ENCODE results near the gene RGS6. TPM values are rescaled to one million over a fixed set of nuclear protein-coding genes. Genes with fewer than 3 reads are reported as not detected.

Gene RGS6
- total RNA-seq, 1 experiment from 2014 or later, result not detected

- intact Hi-C loops (cut with micrococcal nuclease), result no loop called here
- Histone ChIP-seq H3K9me3 (ENCODE audit: low read length) (no peaks in the 10 kb centered on the region), H3K4me1 (ENCODE audit: insufficient read depth, low read length) (peaks cover 46% of the 10 kb centered on the region), H3K4me3 (ENCODE audit: low read length) (no peak overlapping the region), H3K9ac (ENCODE audit: low read length) (no peak overlapping the region), H3K36me3 (ENCODE audit: low read depth, low read length) (no peaks in the 10 kb centered on the region), H3K4me2 (ENCODE audit: low read length) (no peak overlapping the region), H3K27me3 (ENCODE audit: low read length) (no peaks in the 10 kb centered on the region), H3F3A (ENCODE audit: low read length, unreplicated experiment) (no peaks in the 10 kb centered on the region), H3K9me2 (replicated peaks; ENCODE audit: low read length) (no peaks in the 10 kb centered on the region), H3K27ac (ENCODE audit: low read length) (no peak overlapping the region), H4K20me1 (ENCODE audit: low read length) (no peaks in the 10 kb centered on the region), H2AFZ (ENCODE audit: low read length) (no peak overlapping the region), H3K79me2 (ENCODE audit: low read length) (no peaks in the 10 kb centered on the region)
- CTCF ChIA-PET, result no interaction called here
- ATAC-seq (no peak), DNase-seq (no peak)
- POLR2A ChIA-PET (ENCODE audit: unreplicated experiment), result no interaction called here
- TF ChIP-seq, protein P1, sequence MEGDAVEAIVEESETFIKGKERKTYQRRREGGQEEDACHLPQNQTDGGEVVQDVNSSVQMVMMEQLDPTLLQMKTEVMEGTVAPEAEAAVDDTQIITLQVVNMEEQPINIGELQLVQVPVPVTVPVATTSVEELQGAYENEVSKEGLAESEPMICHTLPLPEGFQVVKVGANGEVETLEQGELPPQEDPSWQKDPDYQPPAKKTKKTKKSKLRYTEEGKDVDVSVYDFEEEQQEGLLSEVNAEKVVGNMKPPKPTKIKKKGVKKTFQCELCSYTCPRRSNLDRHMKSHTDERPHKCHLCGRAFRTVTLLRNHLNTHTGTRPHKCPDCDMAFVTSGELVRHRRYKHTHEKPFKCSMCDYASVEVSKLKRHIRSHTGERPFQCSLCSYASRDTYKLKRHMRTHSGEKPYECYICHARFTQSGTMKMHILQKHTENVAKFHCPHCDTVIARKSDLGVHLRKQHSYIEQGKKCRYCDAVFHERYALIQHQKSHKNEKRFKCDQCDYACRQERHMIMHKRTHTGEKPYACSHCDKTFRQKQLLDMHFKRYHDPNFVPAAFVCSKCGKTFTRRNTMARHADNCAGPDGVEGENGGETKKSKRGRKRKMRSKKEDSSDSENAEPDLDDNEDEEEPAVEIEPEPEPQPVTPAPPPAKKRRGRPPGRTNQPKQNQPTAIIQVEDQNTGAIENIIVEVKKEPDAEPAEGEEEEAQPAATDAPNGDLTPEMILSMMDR (conservative IDR thresholded peaks at IDR 0.05; ENCODE audit: low read depth, low read length), result no peak
- TF ChIP-seq EZH2 (IDR thresholded peaks at IDR 0.05; ENCODE audit: low read length, unreplicated experiment), result no peak
- TF ChIP-seq EZH2phosphoT487 (IDR thresholded peaks at IDR 0.05; ENCODE audit: borderline replicate concordance, low read length), result no peak
- no TSS peak for BruUV-seq (replicated peaks)
Measured at GRCh38 chr14:72612041-72612440, 679.8 kb downstream of the RGS6 start.

- Histone ChIP-seq H3K27ac (ENCODE audit: low read length) (no peak overlapping the region), H3K9me3 (ENCODE audit: low read length) (no peaks in the 10 kb centered on the region), H3K4me2 (ENCODE audit: low read length) (no peak overlapping the region), H3K4me1 (ENCODE audit: insufficient read depth, low read length) (peaks cover 34% of the 10 kb centered on the region), H2AFZ (ENCODE audit: low read length) (no peak overlapping the region), H3K4me3 (ENCODE audit: low read length) (no peak overlapping the region), H3K79me2 (ENCODE audit: low read length) (no peaks in the 10 kb centered on the region), H3K27me3 (ENCODE audit: low read length) (no peaks in the 10 kb centered on the region), H3K36me3 (ENCODE audit: low read depth, low read length) (no peaks in the 10 kb centered on the region), H4K20me1 (ENCODE audit: low read length) (no peaks in the 10 kb centered on the region), H3K9ac (ENCODE audit: low read length) (no peak overlapping the region), H3K9me2 (replicated peaks; ENCODE audit: low read length) (no peaks in the 10 kb centered on the region), H3F3A (ENCODE audit: low read length, unreplicated experiment) (no peaks in the 10 kb centered on the region)
- ChIA-PET CTCF (no interaction called here), POLR2A (ENCODE audit: unreplicated experiment) (no interaction called here)
- DNase-seq, result peak; percentile 37
- no TSS peak for BruUV-seq (replicated peaks)
- TF ChIP-seq, protein P1 (conservative IDR thresholded peaks at IDR 0.05; ENCODE audit: low read depth, low read length), result no peak
- TF ChIP-seq EZH2 (IDR thresholded peaks at IDR 0.05; ENCODE audit: low read length, unreplicated experiment) (no peak), EZH2phosphoT487 (IDR thresholded peaks at IDR 0.05; ENCODE audit: borderline replicate concordance, low read length) (no peak)
- no peak for ATAC-seq
- intact Hi-C loops (cut with micrococcal nuclease), result no loop called here
Measured at GRCh38 chr14:72613231-72613974, 681.2 kb downstream of the RGS6 start.

DNA sequence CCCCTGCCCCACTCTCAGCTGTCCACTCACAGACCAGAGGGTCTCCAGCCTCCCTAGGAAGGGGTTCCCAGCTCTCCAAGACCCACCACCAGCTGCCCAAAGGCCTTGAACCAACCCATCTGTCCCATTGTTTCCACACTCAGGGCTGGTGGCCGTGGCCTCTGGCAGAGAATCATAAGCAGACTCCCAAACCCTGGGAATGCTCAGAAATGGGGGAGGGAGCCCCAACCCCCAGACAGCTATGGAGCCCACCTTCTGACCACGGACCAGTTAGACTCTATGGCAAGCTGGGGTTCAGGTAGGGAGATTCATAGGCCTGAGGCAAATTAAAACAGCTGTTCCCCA is 681.7 kb downstream of the RGS6 start:
- CTCF ChIA-PET, result no interaction called here
- no peaks in the 10 kb centered on the region for H3K79me2 ChIP-seq (ENCODE audit: low read length)
- no TSS peak for BruUV-seq (replicated peaks)

More for the DNA sequence above, 681.7 kb downstream of the RGS6 start:
- Histone ChIP-seq H4K20me1 (ENCODE audit: low read length) (no peaks in the 10 kb centered on the region), H3K27me3 (ENCODE audit: low read length) (no peaks in the 10 kb centered on the region), H3K9me2 (replicated peaks; ENCODE audit: low read length) (no peaks in the 10 kb centered on the region), H3K4me3 (ENCODE audit: low read length) (no peak overlapping the region), H3K9ac (ENCODE audit: low read length) (no peak overlapping the region), H3K4me1 (ENCODE audit: insufficient read depth, low read length) (peaks cover 29% of the 10 kb centered on the region), H3K9me3 (ENCODE audit: low read length) (no peaks in the 10 kb centered on the region), H2AFZ (ENCODE audit: low read length) (no peak overlapping the region), H3K36me3 (ENCODE audit: low read depth, low read length) (no peaks in the 10 kb centered on the region), H3K4me2 (ENCODE audit: low read length) (no peak overlapping the region), H3K27ac (ENCODE audit: low read length) (no peak overlapping the region), H3F3A (ENCODE audit: low read length, unreplicated experiment) (no peaks in the 10 kb centered on the region)
- no peak for TF ChIP-seq EZH2phosphoT487 (IDR thresholded peaks at IDR 0.05; ENCODE audit: borderline replicate concordance, low read length)
- no peak for TF ChIP-seq EZH2 (IDR thresholded peaks at IDR 0.05; ENCODE audit: low read length, unreplicated experiment)
- TF ChIP-seq, protein P1 (conservative IDR thresholded peaks at IDR 0.05; ENCODE audit: low read depth, low read length), result no peak
- ATAC-seq (no peak), DNase-seq (no peak)
- intact Hi-C loops (cut with micrococcal nuclease), result no loop called here
- POLR2A ChIA-PET (ENCODE audit: unreplicated experiment), result no interaction called here
